GM12891 (cell line): ENCODE results near the gene ZNF229.
"Not testable (repeated sequence)": the region's sequence is repeated elsewhere in the genome, so short reads cannot be mapped to it uniquely, and the experiment has no call there.

Experiments used
- DNase-seq: peaks from one replicate; pipeline ENCODE4 v3.0.0; 2011; ENCODE audit warnings: low spot score; ENCODE audit not compliant: insufficient read length
- FAIRE-seq: peaks from 2 replicates; lab custom pipeline; 2011; peaks lifted over from hg19 to GRCh38; lab: Jason Lieb, UNC
- PAX5 ChIP-seq: IDR thresholded peaks from 2 replicates; pipeline ENCODE4 v1.6.1; 2011; ENCODE audit warnings: low read length, moderate library complexity, mild to moderate bottlenecking; ENCODE audit not compliant: insufficient read depth, severe bottlenecking
- POLR2A ChIP-seq: IDR thresholded peaks from 2 replicates; pipeline ENCODE4 v1.6.1; 2011; ENCODE audit warnings: low read depth, low read length, control low read depth
- POLR2AphosphoS5 ChIP-seq: IDR thresholded peaks from 2 replicates; pipeline ENCODE4 v1.6.1; 2011; ENCODE audit warnings: low read depth, low read length, control low read depth
- POU2F2 ChIP-seq: IDR thresholded peaks from 2 replicates; pipeline ENCODE4 v1.6.1; 2011; ENCODE audit warnings: low read depth, mild to moderate bottlenecking, control low read depth, low read length, moderate library complexity
- SPI1 ChIP-seq: IDR thresholded peaks from 2 replicates; pipeline ENCODE4 v1.6.1; 2011; ENCODE audit warnings: low read depth, low read length, control low read depth
- TAF1 ChIP-seq: IDR thresholded peaks from 2 replicates; pipeline ENCODE4 v1.6.1; 2011; ENCODE audit warnings: low read depth, low read length, control low read depth

The ZNF229 gene

GRCh38 chr19:44435441-44435840 is 12.8 kb downstream of the ZNF229 start:
- TF ChIP-seq POLR2A (no peak), PAX5 (no peak), TAF1 (no peak), POU2F2 (no peak), POLR2AphosphoS5 (no peak), SPI1 (no peak)
- DNase-seq (no peak), FAIRE-seq (no peak)

- TF ChIP-seq POU2F2 (no peak), PAX5 (no peak), POLR2A (no peak)
- DNase-seq: no peak
- no peak for FAIRE-seq
These were observed 17.3 kb downstream of the ZNF229 start for GRCh38 chr19:44430956-44431355.

GRCh38 chr19:44415553-44415952 is 32.7 kb downstream of the ZNF229 start:
- not testable (repeated sequence) for DNase-seq, FAIRE-seq

- FAIRE-seq (peak; percentile 90), DNase-seq (peak; percentile 76)
- TF ChIP-seq PAX5 (no peak), SPI1 (no peak)
These were observed 46.8 kb downstream of the ZNF229 start, which contains the start of gene ZNF285 for GRCh38 chr19:44401139-44402115. Gene ZNF285, minus strand, starts transcription at chr19:44401608. Its CDS starts 4,395 bp downstream, at chr19:44397213.

GRCh38 chr19:44389268-44389667 is 59.0 kb downstream of the ZNF229 start:
- not testable (repeated sequence) for DNase-seq, FAIRE-seq
